GM21737 (cell line): ENCODE results near the gene CHADL.

Experiments
- ATAC-seq: cut with Tn5 transposase; IDR thresholded peaks from one replicate; pipeline ENCODE4 v1.9.1; 2021; ENCODE audit warnings: mild to moderate bottlenecking, moderate library complexity; ENCODE audit not compliant: unreplicated experiment

The CHADL gene

GRCh38 chr22:41256254-41257253, 15.8 kb upstream of the CHADL start:
- ATAC-seq = no peak

- no peak for ATAC-seq
Observed at GRCh38 chr22:41254230-41254629, 13.5 kb upstream of the CHADL start.

- no peak for ATAC-seq
Observed at GRCh38 chr22:41252365-41252764, 11.6 kb upstream of the CHADL start.

GRCh38 chr22:41250127-41250526, 9.4 kb upstream of the CHADL start:
- ATAC-seq = no peak

GRCh38 chr22:41249442-41249841, 8.7 kb upstream of the CHADL start:
- no peak for ATAC-seq

- no peak for ATAC-seq
Observed at GRCh38 chr22:41248758-41249157, 8.0 kb upstream of the CHADL start.

- no peak for ATAC-seq
Observed at GRCh38 chr22:41248314-41248713, 7.6 kb upstream of the CHADL start.

GRCh38 chr22:41247703-41248102, 7.0 kb upstream of the CHADL start:
- no peak for ATAC-seq

GRCh38 chr22:41245917-41246499, 5.3 kb upstream of the CHADL start:
- no peak for ATAC-seq

- ATAC-seq = no peak
Observed at GRCh38 chr22:41243361-41243760, 2.6 kb upstream of the CHADL start.

- no peak for ATAC-seq
Observed at GRCh38 chr22:41242396-41243117, 1.8 kb upstream of the CHADL start.

GRCh38 chr22:41241133-41241676, 474 bp upstream of the CHADL start:
- ATAC-seq = no peak

GRCh38 chr22:41239443-41240128, 1.1 kb downstream of the CHADL start:
- ATAC-seq = no peak

GRCh38 chr22:41238570-41239442, 1.9 kb downstream of the CHADL start:
- ATAC-seq = no peak

- peak; percentile 77 for ATAC-seq
Observed at GRCh38 chr22:41237707-41238569, 2.8 kb downstream of the CHADL start.

GRCh38 chr22:41237036-41237706, 3.6 kb downstream of the CHADL start:
- no peak for ATAC-seq

GRCh38 chr22:41234815-41235695, 5.7 kb downstream of the CHADL start:
- no peak for ATAC-seq
